ENCODE measurements around the gene RAP2A.
A peak's percentile ranks its signal among the peaks of the same experiment; 100 is the strongest.

Gene RAP2A

DNA sequence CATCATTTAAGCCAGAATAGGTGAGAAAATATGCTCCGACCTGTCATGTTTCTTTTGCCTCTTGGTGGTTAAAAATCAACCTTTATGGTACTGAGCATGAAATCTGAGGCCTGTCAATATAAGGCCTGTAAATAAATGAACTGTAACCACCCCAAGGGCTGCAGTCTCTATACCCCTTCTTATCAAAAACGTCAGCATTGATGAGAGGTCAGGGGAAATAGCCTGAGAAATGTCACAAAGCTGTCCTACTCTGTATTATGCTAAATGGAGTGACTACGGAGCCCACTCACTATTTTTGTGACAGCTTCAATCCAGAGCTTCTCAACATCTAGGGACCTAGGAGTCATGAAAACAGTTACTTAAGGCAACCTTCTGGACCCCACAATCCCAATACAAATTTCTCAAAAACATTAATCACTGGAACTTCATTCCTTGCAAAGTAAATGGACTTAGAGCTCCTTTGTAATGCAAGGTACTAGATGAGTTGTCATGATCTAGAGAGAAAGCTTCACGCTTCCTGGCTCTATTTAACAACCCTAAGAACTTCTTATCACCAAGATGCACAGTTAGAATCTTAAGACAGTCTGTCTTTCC is 2.7 kb upstream of the RAP2A start:
- no peak for ATAC-seq (ENCODE audit: insufficient read depth, low read depth)
- H4K20me1 ChIP-seq (ENCODE audit: insufficient read depth, low read length): peaks cover 4% of the 10 kb centered on the region; the same call in 1 of the 2 replicates
- TF ChIP-seq, protein P1, sequence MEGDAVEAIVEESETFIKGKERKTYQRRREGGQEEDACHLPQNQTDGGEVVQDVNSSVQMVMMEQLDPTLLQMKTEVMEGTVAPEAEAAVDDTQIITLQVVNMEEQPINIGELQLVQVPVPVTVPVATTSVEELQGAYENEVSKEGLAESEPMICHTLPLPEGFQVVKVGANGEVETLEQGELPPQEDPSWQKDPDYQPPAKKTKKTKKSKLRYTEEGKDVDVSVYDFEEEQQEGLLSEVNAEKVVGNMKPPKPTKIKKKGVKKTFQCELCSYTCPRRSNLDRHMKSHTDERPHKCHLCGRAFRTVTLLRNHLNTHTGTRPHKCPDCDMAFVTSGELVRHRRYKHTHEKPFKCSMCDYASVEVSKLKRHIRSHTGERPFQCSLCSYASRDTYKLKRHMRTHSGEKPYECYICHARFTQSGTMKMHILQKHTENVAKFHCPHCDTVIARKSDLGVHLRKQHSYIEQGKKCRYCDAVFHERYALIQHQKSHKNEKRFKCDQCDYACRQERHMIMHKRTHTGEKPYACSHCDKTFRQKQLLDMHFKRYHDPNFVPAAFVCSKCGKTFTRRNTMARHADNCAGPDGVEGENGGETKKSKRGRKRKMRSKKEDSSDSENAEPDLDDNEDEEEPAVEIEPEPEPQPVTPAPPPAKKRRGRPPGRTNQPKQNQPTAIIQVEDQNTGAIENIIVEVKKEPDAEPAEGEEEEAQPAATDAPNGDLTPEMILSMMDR (IDR thresholded peaks at IDR 0.05; ENCODE audit: borderline replicate concordance, extremely low read depth, low read length, poor library complexity, severe bottlenecking): no peak
- TF ChIP-seq EZH2 (IDR thresholded peaks at IDR 0.05; ENCODE audit: borderline replicate concordance, low read depth, low read length, severe bottlenecking): no peak
- peaks cover 31% of the 10 kb centered on the region for H3K79me2 ChIP-seq (ENCODE audit: insufficient read depth, low read length)
- H3K27me3 ChIP-seq (ENCODE audit: insufficient read depth, low read length, poor library complexity): no peaks in the 10 kb centered on the region
- H3K4me3 ChIP-seq (ENCODE audit: low read depth in 1 of 2, low read length in 2 of 2): peak overlapping the region in 1 of 2 experiments; percentile 76; a peak in 2 of 4 replicates
- no peaks in the 10 kb centered on the region for H3K36me3 ChIP-seq (ENCODE audit: insufficient read depth, low read length)
- H3K9me3 ChIP-seq (ENCODE audit: insufficient read depth, low read length, severe bottlenecking): no peaks in the 10 kb centered on the region
- H3K4me2 ChIP-seq (ENCODE audit: insufficient read depth, low read length): peak overlapping the region; percentile 80
- no peak overlapping the region for H3K27ac ChIP-seq (ENCODE audit: low read length)
- peak overlapping the region; percentile 59 for H3K9ac ChIP-seq (ENCODE audit: low read depth, low read length)
- peaks cover 44% of the 10 kb centered on the region for H3K4me1 ChIP-seq (ENCODE audit: insufficient read depth, low read length)
- H2AFZ ChIP-seq (ENCODE audit: low read depth, low read length): 0 out of 2 replicates have a peak overlapping the region, but pooled peaks have one; percentile 3
- DNase-seq: no peak

DNA sequence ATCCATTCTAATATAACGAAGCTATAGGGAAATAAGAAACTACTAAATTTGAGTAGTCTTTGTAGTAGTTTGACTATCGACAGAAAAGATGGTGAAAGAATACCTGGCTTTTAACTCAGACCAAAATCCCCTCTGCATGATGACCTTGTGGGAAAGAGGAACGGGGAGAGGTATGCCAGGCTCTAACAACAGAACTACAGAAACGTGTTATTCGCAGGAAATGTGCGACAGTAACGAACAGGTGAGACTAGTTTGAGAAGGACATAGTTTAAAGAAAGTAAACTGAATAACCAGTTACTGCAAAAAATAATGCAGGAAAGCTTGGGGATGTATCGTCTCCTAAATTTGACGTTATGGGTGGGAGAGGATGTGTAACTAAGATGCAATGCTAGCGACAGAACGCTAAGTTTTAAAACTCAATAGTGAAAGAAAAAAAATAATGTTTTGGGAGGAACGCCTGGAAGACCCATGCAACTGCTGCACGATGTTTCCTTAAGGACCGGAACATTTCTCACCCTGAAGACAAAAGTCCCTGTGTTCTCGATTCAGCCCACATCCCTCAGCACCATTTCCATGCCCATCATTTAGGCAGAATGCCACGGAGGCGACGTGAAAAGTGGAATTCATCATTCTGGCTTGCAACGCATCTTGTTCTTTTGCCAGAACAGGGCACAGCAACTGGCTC is 1.6 kb upstream of the RAP2A start:
- H4K20me1 ChIP-seq (ENCODE audit: insufficient read depth, low read length): peaks cover 4% of the 10 kb centered on the region; the same call in 1 of the 2 replicates
- peak overlapping the region; percentile 84 for H3K27ac ChIP-seq (ENCODE audit: low read length)
- H3K4me2 ChIP-seq (ENCODE audit: insufficient read depth, low read length): peak overlapping the region; percentile 80
- H3K27me3 ChIP-seq (ENCODE audit: insufficient read depth, low read length, poor library complexity): no peaks in the 10 kb centered on the region
- ATAC-seq (ENCODE audit: insufficient read depth, low read depth): no peak
- no peak for DNase-seq
- H3K79me2 ChIP-seq (ENCODE audit: insufficient read depth, low read length): peaks cover 42% of the 10 kb centered on the region
- no peak for TF ChIP-seq EZH2 (IDR thresholded peaks at IDR 0.05; ENCODE audit: borderline replicate concordance, low read depth, low read length, severe bottlenecking)
- TF ChIP-seq, protein P1 (IDR thresholded peaks at IDR 0.05; ENCODE audit: borderline replicate concordance, extremely low read depth, low read length, poor library complexity, severe bottlenecking): no peak
- peak overlapping the region; percentile 59 for H3K9ac ChIP-seq (ENCODE audit: low read depth, low read length)
- no peaks in the 10 kb centered on the region for H3K36me3 ChIP-seq (ENCODE audit: insufficient read depth, low read length)
- no peaks in the 10 kb centered on the region for H3K9me3 ChIP-seq (ENCODE audit: insufficient read depth, low read length, severe bottlenecking)
- H3K4me3 ChIP-seq (ENCODE audit: low read depth in 1 of 2, low read length in 2 of 2): peak overlapping the region; percentile 36 to 76; a peak in 3 of 4 replicates
- peaks cover 55% of the 10 kb centered on the region for H3K4me1 ChIP-seq (ENCODE audit: insufficient read depth, low read length)
- H2AFZ ChIP-seq (ENCODE audit: low read depth, low read length): peak overlapping the region; percentile 88

DNA sequence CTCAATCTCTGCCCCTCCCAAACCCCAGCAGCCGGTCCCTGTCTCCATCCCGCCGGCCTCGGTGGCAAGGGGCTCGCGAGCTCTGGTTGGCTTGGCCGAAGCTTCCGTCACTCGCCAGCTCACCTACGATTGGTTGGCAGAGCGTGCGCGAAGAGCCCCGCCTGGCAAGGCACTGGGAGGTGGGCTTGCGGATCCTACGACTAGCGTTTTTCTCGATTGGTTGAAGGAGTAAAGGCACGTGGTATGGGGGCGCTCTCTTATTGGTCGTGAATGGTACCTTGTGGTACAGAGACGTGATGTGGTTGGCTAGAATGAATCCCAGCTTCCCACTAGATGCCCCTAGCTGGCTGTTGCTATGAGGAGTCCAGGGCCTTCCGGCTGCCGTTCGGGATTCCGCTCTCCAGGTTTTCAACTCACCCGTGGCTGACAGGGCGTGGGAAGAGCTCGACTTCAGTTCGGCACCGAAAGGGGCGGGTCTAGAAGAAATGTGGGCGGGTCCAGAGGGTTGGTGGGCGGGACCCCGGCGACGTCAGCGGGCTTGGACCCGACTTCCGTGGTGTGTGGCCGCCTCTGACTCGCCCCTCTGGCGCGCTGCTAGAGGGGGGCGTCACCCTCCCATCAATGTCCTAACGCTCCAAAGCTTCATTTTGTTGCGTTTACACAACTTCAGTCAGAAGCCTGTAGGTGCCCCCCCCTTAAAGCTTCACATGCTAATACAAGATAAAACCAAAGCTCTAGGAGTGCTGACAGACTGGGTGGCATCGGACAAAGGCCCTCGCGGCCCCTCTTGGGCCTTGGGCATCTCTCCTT is 847 bp upstream of the RAP2A start:
- DNase-seq (peak; percentile 100), ATAC-seq (ENCODE audit: insufficient read depth, low read depth) (peak; percentile 86)
- Histone ChIP-seq H4K20me1 (ENCODE audit: insufficient read depth, low read length) (peaks cover 4% of the 10 kb centered on the region; the same call in 1 of the 2 replicates), H3K9ac (ENCODE audit: low read depth, low read length) (peak overlapping the region; percentile 99), H3K36me3 (ENCODE audit: insufficient read depth, low read length) (no peaks in the 10 kb centered on the region; the same call in 1 of the 2 replicates), H3K4me1 (ENCODE audit: insufficient read depth, low read length) (peaks cover 62% of the 10 kb centered on the region), H3K4me3 (ENCODE audit: low read depth in 1 of 2, low read length in 2 of 2) (peak overlapping the region; percentile 80 to 95), H3K27me3 (ENCODE audit: insufficient read depth, low read length, poor library complexity) (no peaks in the 10 kb centered on the region), H2AFZ (ENCODE audit: low read depth, low read length) (peak overlapping the region; percentile 97), H3K79me2 (ENCODE audit: insufficient read depth, low read length) (peaks cover 50% of the 10 kb centered on the region), H3K4me2 (ENCODE audit: insufficient read depth, low read length) (peak overlapping the region; percentile 91), H3K27ac (ENCODE audit: low read length) (peak overlapping the region; percentile 100), H3K9me3 (ENCODE audit: insufficient read depth, low read length, severe bottlenecking) (no peaks in the 10 kb centered on the region)
- TF ChIP-seq, protein P1 (IDR thresholded peaks at IDR 0.05; ENCODE audit: borderline replicate concordance, extremely low read depth, low read length, poor library complexity, severe bottlenecking): no peak
- no peak for TF ChIP-seq EZH2 (IDR thresholded peaks at IDR 0.05; ENCODE audit: borderline replicate concordance, low read depth, low read length, severe bottlenecking)

Measured in DND-41 (cell line).